IPS-11a (cell line): Measurements from ENCODE around the gene KLF7.

Experiments
- H3K4me3 ChIP-seq: one replicate; pipeline ENCODE4 v1.5.1; 2013; ENCODE audit warnings: low read depth, low read length, control low read depth

Gene KLF7

DNA sequence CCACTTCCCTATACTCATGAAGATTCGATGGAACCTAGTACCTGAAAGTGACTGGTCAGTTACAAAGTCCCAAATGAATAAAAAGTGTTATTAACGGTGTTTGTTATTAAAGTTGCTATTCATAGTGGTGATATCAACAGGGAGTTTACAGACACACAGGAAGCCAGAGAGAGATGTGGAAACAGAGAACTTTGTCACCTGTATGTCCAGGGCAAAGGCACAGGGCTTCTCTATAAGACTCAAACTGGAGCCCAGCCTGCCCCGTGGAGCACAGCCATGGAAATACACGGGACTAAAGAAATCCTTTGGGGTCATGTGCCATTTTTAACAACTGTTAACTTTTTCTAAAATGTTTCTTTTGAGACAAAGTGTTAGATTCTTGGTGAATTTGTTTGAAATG is 68.5 kb downstream of the KLF7 start:
- no peak overlapping the region for H3K4me3 ChIP-seq

DNA sequence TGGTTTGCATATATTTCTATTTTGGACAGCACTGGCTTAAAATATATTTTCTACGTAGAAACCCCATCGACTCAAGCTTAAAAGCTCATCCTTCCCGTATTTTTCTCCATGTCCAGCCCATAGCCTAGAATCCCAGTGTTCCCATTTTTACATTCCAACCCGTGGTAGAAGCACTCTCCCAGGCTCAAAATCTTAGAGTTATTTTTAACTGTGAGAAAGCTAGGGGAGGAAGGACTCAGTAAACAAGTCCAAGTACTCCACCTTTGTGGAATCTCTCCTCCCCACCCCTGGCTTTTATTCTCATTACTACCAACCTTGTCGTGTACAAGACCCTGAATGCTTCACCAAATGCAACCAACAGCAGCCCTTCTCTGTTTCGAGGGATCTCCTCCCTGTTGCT is 69.8 kb downstream of the KLF7 start:
- H3K4me3 ChIP-seq, result no peak overlapping the region

DNA sequence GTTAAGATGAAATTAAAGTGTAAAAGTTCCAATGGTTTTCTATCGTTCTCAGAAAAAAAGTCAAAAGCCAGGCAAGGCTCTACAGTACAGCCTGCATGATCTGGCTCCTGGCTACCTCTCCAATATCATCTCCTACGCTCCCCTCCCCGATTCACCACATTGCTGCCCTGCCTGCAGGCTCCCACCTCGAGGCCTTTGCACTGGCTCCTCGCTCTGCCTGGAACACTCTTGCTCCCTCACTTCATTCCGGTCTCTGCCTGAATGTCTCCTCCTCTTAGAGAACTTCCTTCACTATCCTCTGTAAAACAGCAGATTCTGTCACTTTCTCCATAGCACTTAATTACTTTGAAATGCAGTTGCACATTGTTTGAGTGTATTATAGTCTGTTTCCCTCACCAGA is 72.5 kb downstream of the KLF7 start:
- no peak overlapping the region for H3K4me3 ChIP-seq

DNA sequence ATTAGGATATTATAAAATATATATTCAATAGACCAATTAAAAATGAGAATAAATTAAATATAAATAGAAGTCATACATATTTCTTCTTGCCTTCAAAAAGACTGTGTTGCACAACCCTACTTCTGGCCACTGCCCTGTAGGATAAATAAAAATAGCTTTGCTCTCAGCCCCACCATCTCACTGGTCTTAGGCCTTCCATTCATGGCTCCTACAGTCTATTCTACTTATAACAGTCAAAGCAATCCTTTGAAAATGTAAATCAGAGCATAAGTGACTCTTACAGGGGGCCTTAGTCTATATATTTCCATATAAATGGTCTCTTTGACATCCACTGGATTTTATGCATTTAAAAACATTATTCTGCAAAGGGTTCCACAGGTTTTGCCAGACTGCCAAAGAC is 72.9 kb downstream of the KLF7 start:
- no peak overlapping the region for H3K4me3 ChIP-seq

DNA sequence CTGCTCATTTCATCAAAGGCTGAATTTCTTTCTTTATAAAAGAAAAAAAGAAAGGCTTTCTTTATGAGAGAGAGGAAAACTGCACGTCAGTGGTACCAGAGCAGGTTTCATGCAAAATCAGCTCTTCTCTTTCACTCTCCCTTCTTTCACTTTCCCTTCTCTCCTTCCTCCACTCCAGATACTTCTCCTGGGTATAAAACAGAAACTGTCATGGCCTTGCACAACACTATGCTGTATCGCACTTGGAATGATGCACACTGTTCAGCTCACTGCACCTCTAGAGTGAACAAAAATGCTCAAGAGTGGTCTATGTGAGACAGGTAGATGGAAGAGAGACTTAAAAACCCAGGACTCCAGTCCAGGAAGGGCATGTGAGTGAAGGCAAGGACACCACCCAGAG is 73.8 kb downstream of the KLF7 start:
- H3K4me3 ChIP-seq, result no peak overlapping the region

DNA sequence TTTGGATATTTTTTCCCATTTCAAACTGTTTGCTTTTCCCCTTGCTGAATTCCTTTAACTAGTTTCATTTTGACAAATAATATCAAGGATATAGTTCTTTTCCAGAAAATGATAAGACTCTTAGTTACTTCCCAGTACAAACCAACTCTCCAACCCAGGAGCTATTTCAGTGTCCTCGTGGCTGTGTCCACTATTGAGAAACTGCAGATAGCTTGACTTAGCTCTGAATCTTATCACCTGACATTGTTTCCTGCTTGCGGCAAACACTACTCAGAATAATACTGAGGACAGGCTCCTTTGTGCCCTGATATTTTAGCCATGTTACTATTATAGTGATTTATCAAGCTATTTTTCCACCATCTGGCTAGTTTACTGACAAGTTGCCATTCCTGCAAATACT is 74.6 kb downstream of the KLF7 start:
- H3K4me3 ChIP-seq, result no peak overlapping the region

DNA sequence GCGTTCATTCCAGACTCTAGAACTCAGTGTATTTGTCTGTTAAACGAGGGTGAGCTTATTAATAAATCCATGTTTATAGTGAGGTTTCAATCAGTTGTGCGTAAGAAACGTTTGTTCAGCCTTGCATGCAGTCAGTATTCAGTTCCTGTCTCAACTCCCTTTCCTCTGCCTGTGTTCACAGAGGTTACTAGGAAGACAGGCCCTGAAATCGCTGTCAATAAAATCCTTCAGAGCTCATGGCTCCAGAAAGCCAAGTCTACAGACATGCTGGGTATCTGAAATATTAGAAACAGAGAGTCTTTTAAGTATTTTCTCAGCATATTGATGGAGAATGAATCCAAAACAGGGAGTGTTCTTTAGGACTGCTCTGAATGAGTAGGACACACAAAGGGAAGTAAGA is 75.4 kb downstream of the KLF7 start:
- H3K4me3 ChIP-seq, result no peak overlapping the region

DNA sequence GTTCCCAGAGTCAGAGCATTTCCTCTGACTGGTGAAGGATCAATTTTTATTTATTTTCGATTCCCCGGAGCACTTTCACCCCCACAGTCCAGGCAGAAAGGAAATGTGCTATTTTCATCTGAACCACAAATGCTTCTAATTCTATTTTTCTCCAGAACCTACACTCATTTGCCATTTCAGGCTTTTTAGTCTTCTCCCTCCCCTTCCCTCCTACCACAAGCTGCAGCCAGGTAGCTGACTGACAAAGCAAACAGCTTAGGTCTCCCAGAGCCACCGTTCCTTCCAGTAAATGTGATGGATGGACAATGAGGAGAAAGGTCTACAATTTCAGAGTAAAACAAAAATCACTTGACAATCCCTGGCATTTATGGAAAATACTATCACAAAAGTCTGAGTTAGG is 76.9 kb downstream of the KLF7 start:
- no peak overlapping the region for H3K4me3 ChIP-seq

DNA sequence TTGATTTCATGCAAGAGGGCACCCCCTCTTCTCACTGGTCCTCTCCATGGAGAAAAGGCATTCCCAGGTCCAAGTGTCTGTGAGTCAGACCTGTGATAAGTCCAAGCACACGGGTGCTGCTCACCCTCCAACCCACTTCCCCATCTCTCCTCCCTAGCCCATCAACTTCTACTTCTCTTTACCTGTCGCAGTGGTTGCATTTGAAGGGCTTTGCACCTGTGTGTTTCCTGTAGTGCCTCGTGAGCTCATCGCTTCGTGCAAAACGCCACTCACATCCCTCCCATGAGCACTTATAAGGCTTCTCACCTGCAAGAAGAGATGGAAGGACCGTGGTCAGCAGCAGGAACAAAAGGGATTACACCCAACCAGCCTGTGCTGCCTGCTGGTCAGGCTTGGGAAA is 77.5 kb downstream of the KLF7 start:
- no peak overlapping the region for H3K4me3 ChIP-seq

DNA sequence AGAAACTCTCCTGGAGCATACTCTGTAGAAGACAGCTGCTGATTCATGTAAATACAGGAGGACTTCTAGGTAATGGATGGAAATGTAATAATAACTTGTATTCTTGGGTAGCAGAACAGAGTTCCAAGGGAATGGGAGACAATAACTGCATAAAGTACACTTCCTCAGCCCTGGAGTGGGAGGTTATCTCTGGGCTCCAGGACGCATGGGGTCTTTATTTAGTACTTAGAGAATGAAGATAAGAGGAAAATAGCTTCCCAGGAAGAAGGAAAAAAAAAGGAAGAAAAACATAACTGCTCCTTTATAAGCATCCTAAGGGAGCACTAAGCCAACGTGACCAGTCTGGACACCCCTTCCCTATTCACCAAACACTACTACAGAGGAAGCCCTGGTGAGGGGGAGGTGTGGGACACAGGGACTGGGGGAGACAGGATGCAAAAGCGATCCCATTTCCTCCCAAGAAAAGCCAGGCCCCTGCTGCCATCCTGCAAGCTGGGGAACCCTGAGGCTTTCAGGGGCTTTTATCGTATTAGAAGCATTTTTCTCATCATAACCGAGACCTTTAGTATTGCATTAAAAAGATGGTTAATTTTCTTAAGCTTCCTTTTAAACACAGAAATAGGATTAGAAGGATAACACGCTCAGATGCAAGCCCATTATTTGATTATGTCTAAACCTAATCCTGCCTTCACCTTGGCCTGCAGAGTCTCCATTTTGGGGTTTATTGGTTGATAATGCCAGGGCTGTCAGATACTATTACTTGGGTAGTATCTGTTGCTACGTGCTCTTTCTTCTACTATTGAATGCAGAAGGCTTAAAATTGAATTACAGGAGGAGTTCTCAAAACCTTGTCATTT is 78.5 kb downstream of the KLF7 start:
- H3K4me3 ChIP-seq, result no peak overlapping the region

DNA sequence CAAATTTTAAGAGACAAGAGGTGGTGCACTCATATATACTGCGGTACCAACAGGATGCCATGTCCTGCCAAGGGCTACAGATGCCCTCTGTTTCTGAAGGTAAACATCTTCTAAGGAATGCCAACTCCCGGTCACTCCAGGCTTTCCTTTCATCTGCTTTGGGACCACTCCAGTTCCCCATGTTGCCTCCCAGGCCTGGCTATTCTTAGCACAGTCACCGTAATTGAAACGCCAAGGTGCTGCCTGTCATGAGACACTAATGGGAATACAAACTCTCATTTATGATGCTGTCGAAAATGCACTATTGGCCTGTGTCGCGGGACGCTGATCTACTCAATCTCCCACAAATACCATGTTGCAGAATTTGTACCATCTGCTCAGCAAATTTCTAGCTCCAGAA is 79.6 kb downstream of the KLF7 start:
- no peak overlapping the region for H3K4me3 ChIP-seq

DNA sequence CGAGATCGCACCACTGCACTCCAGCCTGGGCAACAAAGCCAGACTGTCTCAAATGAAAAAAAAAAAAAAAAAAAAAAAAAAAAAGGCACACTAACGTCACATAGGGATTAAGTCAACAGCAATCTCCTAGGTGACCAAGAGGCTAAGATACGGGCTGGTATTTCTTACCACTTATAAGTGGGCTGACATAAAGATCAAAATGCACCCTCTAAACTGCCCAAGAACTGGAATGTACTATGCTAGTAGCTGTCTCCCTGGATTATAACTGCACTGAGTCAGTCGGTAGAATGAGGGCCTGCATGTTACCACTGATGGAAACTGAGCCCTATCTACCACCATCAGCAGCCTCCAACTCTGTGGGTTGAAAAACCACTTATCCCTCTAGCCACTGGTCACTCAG is 80.6 kb downstream of the KLF7 start:
- H3K4me3 ChIP-seq, result no peak overlapping the region

DNA sequence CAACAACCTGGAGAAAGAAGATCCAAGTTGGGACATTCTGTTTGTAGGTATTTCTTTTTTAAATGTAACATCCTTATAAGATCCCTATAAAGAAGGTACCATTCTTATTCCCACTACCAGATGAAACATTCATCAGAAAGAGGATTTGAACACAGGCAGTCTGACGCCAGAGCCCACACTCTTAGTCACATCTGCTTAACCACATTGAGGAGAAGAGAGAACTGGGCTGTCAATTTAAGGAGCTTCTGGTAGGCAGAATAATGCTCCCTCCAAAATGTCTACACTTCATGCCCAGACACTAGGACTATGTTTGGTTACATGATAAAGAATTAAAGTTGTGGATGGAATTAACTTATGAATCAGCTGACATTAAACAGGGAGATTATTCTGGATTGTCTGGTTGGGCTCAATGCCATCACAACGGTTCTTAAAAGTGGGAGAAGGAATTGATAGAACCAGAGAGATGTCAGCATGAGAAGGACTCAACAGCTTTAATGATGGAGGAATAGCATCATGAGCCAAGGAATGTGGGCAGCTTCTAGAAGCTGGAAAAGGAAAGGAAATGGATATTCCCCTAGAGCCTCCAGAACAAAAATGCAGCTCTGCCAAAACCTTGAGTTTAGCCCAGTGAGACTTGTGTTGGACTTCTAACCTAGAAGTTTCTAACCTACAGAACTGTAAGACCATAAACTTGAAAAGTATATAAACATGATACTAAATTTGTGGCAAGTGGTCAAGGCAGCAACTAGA is 82.2 kb downstream of the KLF7 start:
- H3K4me3 ChIP-seq, result no peak overlapping the region

DNA sequence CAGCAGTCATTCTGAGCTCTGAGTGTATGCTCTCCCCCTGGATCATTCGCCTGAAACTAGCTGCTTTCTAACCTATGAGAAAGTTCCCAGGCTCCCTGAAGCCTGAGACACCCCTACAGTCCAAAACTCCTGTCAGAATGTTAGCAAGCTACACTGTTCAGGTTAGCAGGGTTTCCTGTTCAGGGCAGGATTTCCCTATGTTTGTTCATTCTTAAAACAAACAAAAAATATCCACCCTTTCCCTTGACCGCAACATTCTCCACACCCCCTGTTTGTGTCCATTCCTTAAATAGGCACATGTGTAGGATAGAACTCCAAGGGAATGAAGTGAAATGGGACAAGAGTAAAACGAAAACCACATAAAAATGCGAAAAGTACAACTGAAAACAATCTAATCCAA is 83.1 kb downstream of the KLF7 start:
- no peak overlapping the region for H3K4me3 ChIP-seq

DNA sequence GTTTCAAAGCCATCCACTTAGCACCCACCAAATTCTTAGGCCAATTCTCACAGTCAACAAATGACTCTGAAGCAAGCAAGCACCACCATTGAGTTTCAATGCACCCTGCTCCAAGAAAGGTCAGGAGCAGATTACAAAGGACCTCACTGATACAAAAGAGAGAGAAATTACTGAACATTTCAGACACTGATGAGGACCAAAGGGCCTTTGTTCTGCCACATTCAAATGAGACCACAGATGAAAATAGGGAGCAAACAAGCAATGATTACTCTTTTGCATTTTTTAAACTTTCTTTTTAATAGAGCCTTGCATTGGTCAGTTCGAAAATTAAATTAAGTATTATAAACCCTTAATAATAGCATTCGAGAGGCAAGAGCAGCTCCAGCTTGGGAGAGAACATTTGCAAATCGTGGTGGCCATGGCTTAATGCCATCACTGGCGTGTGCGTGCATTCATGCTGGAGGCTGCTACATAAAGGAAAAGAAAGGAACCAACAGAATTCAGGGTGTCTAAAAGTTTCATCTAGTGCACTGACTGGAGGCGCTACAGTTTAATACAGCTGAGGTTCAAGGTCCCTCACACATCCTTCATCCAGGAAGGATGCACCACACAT is 87.5 kb downstream of the KLF7 start:
- no peak overlapping the region for H3K4me3 ChIP-seq

DNA sequence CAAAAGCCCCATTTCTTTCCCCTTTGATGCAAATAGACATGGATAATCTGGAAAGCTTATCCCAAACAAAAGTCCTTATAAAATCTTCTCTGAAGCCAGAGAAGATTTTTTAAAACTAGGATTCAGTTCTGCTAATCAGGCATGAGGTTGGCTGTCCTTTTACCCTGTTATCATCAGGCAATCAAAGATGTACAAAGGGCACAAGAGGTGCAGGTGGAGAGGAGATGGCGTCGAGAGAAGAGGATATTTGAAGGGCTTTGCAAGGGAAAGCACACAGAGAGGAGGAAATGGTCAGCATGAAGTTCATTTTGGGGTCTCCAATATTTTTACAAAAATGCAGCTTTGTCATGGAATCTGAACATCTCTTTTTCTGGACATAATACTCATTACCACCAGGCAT is 88.5 kb downstream of the KLF7 start:
- no peak overlapping the region for H3K4me3 ChIP-seq

DNA sequence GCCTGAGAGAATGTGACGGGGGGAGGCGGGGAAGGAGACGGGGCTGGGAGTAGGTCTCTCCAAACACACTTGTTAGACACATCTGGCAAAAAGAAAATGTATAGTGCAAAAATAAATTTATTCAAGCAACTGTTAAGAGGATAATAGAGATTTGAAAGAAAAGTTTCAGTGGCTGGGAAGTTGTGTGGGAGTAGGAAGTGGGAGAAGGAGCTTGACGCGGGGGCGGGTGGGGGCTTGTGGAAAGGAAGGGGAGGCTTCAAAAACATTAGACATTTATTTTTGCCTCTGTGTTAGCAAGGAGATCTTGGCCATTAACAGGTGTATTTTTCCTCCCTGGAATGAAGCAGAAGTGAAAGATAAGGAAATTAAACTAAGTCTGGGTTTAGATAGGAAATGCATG is 90.3 kb downstream of the KLF7 start:
- H3K4me3 ChIP-seq, result no peak overlapping the region

DNA sequence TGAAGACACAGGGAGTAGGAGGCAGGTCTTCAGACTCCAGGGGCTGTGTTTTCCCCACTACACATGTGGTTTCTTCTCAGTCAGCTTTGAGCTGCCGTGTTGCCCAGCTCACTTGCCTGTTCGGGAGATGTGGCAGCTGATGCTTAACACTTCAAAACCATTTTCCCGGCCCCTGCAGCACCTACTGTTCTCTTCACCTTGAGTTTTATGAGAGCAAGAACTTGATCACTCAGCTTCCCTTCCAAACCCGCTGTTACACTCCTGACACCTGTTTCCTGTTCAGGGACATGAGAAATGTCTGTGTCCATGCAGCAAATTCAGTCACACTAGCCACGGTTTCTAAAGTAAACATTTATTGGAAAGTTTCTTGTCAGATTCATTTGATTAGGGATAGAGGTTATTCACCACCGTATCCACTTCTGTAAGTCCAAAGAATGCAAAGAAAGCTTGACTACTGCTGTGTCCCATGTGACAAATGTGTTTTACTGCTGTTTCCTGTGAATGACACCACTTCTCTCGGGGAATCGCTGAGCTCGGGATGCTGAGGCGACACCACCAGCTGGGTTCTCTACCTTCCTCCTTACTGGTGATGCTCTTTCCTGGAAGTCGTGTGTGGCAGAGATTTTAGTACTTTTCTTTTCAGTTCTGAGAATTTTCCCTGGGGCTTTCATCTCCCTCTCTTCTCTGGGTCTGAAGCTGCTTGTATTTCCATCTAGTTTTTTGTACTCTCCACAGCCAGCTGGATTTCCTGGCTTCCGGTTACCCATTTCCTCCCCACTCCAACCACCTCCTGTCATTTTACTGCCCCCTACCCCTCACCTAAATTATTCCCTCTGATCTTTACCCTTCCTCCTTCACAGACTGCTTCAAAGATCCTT is 91.7 kb downstream of the KLF7 start:
- no peak overlapping the region for H3K4me3 ChIP-seq

DNA sequence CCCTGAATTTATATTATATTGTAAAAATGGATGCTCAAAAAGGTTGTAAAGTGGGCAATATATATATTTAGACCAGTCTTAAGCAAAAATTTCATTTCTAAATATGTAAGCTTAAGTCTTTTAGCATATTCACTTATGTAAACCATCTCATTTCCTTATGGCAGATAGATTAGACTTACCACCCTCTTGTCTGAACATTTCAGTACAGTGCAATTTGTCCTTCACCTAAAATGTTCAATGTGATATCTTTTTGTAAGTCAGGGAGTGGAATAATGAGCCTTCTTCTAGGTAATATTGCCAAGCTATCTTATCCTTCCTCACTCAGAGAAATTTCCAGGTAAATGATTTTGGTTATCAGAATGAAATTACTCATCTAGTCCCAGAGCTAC is 92.3 kb downstream of the KLF7 start:
- no peak overlapping the region for H3K4me3 ChIP-seq

DNA sequence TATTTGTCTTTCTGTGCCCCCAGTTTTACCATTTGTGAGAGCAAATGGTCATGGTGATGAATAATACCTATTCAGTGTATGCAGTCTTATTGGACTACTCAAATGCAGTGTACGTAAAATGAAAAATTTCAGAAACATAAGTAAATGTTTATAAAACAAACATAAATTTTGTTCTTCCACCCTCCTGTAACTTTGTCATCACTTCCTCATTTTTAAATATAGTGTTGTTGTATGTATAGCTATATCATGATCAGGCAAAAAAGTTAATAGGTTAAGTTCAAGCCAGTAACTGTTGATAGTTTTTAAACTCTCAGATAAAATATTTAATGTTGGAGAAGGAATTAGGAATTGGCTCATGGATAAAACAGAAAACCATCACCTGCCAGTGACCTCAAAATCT is 93.2 kb downstream of the KLF7 start:
- no peak overlapping the region for H3K4me3 ChIP-seq

DNA sequence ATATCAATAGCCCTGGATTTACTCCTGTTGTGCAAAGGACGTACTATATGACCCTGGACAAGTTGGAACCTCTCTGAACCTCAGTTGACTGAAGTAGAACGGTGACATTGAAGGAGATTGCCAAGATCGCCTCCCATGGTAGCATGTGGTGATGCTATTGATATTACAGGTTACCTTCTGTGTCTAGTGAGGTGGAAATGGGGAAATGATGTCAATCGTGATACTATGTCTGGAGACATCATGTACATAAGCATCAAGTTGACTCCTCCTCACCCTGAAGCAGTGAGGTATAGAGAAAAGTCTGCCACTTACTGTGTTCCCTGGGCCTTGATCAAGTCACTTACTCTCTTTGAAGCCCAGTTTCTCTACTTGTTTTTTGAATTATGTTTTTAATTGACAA is 93.9 kb downstream of the KLF7 start:
- no peak overlapping the region for H3K4me3 ChIP-seq
